SK-N-SH treated with all-trans-retinoic acid at 6 μM for 48 hours (cell line): Measurements from ENCODE around the gene KLF2.
"Not testable (repeated sequence)": the region's sequence is repeated elsewhere in the genome, so short reads cannot be mapped to it uniquely, and the experiment has no call there.

Source experiments
- ATAC-seq: fragments of 200-7000 bp; cut with Tn5 transposase; 3 replicates; pipeline ENCODE4 v1.9.1; 2020; ENCODE audit warnings: mild to moderate bottlenecking, moderate library complexity
- ARNTL ChIP-seq: fragments of 450-650 bp; formaldehyde crosslinking; IDR thresholded peaks from 2 replicates; pipeline ENCODE4 v1.5.0; 2020; ENCODE audit warnings: low read depth, mild to moderate bottlenecking, moderate library complexity, borderline replicate concordance
- BACH2 ChIP-seq: fragments of 250-450 bp; sonication (Bioruptor Pico); IDR thresholded peaks from 2 replicates; pipeline ENCODE4 v1.9.0; 2021; ENCODE audit warnings: mild to moderate bottlenecking, borderline replicate concordance
- CSDC2 ChIP-seq: fragments of 250-450 bp; sonication (Bioruptor Pico); IDR thresholded peaks from 2 replicates; pipeline ENCODE4 v1.5.0; 2020; ENCODE audit warnings: mild to moderate bottlenecking, moderate library complexity
- ESRRG ChIP-seq: fragments of 250-450 bp; sonication (Bioruptor Pico); IDR thresholded peaks from 2 replicates; pipeline ENCODE4 v1.6.1; 2021; ENCODE audit warnings: mild to moderate bottlenecking
- GLIS3 ChIP-seq: fragments of 250-450 bp; sonication (Bioruptor Pico); IDR thresholded peaks from 2 replicates; pipeline ENCODE4 v1.5.0; 2020; ENCODE audit warnings: mild to moderate bottlenecking, moderate library complexity
- ISL1 ChIP-seq: fragments of 250-450 bp; sonication (Bioruptor Pico); IDR thresholded peaks from 2 replicates; pipeline ENCODE4 v2.1.2; 2022; ENCODE audit warnings: mild to moderate bottlenecking, moderate library complexity
- OSR1 ChIP-seq: fragments of 250-450 bp; sonication (Bioruptor Pico); IDR thresholded peaks from 2 replicates; pipeline ENCODE4 v1.8.0; 2022; ENCODE audit warnings: moderate library complexity, mild to moderate bottlenecking, inconsistent platforms
- PPARA ChIP-seq: fragments of 250-450 bp; sonication (Bioruptor Pico); IDR thresholded peaks from 2 replicates; pipeline ENCODE4 v1.5.0; 2020; ENCODE audit warnings: mild to moderate bottlenecking, borderline replicate concordance
- SNAI2 ChIP-seq: fragments of 250-450 bp; sonication (Bioruptor Pico); IDR thresholded peaks from 2 replicates; pipeline ENCODE4 v1.5.0; 2020; ENCODE audit warnings: mild to moderate bottlenecking, moderate library complexity
- TCF4 ChIP-seq: fragments of 250-450 bp; sonication (Bioruptor Pico); IDR thresholded peaks from 2 replicates; pipeline ENCODE4 v1.8.0; 2021; ENCODE audit warnings: mild to moderate bottlenecking, moderate library complexity, borderline replicate concordance
- ZC3H10 ChIP-seq: fragments of 250-450 bp; sonication (Bioruptor Pico); IDR thresholded peaks from 2 replicates; pipeline ENCODE4 v1.5.1; 2021; ENCODE audit warnings: mild to moderate bottlenecking, moderate library complexity
- ZFP3 ChIP-seq: fragments of 250-450 bp; sonication (Bioruptor Pico); IDR thresholded peaks from 2 replicates; pipeline ENCODE4 v1.5.0; 2020; ENCODE audit warnings: mild to moderate bottlenecking, moderate library complexity
- ZFP30 ChIP-seq: fragments of 450-650 bp; formaldehyde crosslinking; IDR thresholded peaks from 2 replicates; pipeline ENCODE4 v1.5.0; 2022; ENCODE audit warnings: mild to moderate bottlenecking, moderate library complexity
- ZNF565 ChIP-seq: fragments of 450-650 bp; formaldehyde crosslinking; conservative IDR thresholded peaks from 2 replicates; pipeline ENCODE4 v1.5.0; 2020; ENCODE audit warnings: low read depth, mild to moderate bottlenecking, moderate library complexity
- ZNF70 ChIP-seq: fragments of 450-650 bp; formaldehyde crosslinking; IDR thresholded peaks from 2 replicates; pipeline ENCODE4 v1.5.0; 2020; ENCODE audit warnings: mild to moderate bottlenecking, moderate library complexity
- ZNF8 ChIP-seq: fragments of 450-650 bp; formaldehyde crosslinking; IDR thresholded peaks from 2 replicates; pipeline ENCODE4 v1.5.0; 2020; ENCODE audit warnings: mild to moderate bottlenecking, moderate library complexity
- TF ChIP-seq, protein P1 (sequence below): fragments of 250-450 bp; sonication (Bioruptor Pico); IDR thresholded peaks from 2 replicates; pipeline ENCODE4 v1.5.1; 2020; ENCODE audit warnings: low read depth, mild to moderate bottlenecking, moderate library complexity
- TF ChIP-seq, protein P2 (sequence below): fragments of 250-450 bp; sonication (Bioruptor Pico); IDR thresholded peaks from 2 replicates; pipeline ENCODE4 v1.8.0; 2020; ENCODE audit warnings: mild to moderate bottlenecking, moderate library complexity, borderline replicate concordance
- TF ChIP-seq, protein P3 (sequence below): fragments of 250-450 bp; sonication (Bioruptor Pico); IDR thresholded peaks from 2 replicates; pipeline ENCODE4 v1.5.1; 2021; ENCODE audit warnings: mild to moderate bottlenecking, moderate library complexity
- TF ChIP-seq, protein P4 (sequence below): fragments of 250-450 bp; sonication (Bioruptor Pico); IDR thresholded peaks from 2 replicates; pipeline ENCODE4 v1.8.0; 2021; ENCODE audit warnings: low read depth, mild to moderate bottlenecking, moderate library complexity, borderline replicate concordance

Gene KLF2

GRCh38 chr19:16343156-16343555 is 18.5 kb downstream of the KLF2 start:
- ATAC-seq, result no peak
- TF ChIP-seq, protein P1, sequence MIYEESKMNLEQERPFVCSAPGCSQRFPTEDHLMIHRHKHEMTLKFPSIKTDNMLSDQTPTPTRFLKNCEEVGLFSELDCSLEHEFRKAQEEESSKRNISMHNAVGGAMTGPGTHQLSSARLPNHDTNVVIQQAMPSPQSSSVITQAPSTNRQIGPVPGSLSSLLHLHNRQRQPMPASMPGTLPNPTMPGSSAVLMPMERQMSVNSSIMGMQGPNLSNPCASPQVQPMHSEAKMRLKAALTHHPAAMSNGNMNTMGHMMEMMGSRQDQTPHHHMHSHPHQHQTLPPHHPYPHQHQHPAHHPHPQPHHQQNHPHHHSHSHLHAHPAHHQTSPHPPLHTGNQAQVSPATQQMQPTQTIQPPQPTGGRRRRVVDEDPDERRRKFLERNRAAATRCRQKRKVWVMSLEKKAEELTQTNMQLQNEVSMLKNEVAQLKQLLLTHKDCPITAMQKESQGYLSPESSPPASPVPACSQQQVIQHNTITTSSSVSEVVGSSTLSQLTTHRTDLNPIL, result no peak
- TF ChIP-seq ISL1 (CRISPR knock-in tag), result no peak
- TF ChIP-seq, protein P2, sequence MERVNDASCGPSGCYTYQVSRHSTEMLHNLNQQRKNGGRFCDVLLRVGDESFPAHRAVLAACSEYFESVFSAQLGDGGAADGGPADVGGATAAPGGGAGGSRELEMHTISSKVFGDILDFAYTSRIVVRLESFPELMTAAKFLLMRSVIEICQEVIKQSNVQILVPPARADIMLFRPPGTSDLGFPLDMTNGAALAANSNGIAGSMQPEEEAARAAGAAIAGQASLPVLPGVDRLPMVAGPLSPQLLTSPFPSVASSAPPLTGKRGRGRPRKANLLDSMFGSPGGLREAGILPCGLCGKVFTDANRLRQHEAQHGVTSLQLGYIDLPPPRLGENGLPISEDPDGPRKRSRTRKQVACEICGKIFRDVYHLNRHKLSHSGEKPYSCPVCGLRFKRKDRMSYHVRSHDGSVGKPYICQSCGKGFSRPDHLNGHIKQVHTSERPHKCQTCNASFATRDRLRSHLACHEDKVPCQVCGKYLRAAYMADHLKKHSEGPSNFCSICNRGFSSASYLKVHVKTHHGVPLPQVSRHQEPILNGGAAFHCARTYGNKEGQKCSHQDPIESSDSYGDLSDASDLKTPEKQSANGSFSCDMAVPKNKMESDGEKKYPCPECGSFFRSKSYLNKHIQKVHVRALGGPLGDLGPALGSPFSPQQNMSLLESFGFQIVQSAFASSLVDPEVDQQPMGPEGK (CRISPR knock-in tag), result no peak
- TF ChIP-seq OSR1 (CRISPR knock-in tag), result no peak
- TF ChIP-seq ZFP3 (CRISPR knock-in tag), result no peak
- no peak for TF ChIP-seq ESRRG (CRISPR knock-in tag)
- TF ChIP-seq PPARA, result no peak
- no peak for TF ChIP-seq ARNTL (CRISPR knock-in tag)
- TF ChIP-seq, protein P3, sequence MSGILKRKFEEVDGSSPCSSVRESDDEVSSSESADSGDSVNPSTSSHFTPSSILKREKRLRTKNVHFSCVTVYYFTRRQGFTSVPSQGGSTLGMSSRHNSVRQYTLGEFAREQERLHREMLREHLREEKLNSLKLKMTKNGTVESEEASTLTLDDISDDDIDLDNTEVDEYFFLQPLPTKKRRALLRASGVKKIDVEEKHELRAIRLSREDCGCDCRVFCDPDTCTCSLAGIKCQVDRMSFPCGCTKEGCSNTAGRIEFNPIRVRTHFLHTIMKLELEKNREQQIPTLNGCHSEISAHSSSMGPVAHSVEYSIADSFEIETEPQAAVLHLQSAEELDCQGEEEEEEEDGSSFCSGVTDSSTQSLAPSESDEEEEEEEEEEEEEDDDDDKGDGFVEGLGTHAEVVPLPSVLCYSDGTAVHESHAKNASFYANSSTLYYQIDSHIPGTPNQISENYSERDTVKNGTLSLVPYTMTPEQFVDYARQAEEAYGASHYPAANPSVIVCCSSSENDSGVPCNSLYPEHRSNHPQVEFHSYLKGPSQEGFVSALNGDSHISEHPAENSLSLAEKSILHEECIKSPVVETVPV (CRISPR knock-in tag), result no peak
- no peak for TF ChIP-seq BACH2 (CRISPR knock-in tag)
- TF ChIP-seq ZNF565 (CRISPR knock-in tag), result no peak
- TF ChIP-seq TCF4 (CRISPR knock-in tag), result no peak

- TF ChIP-seq, protein P3 (CRISPR knock-in tag), result no peak
- no peak for TF ChIP-seq GLIS3 (CRISPR knock-in tag)
- no peak for ATAC-seq
Measured at GRCh38 chr19:16345457-16345856, 20.8 kb downstream of the KLF2 start.

GRCh38 chr19:16347099-16347498 is 22.5 kb downstream of the KLF2 start:
- not testable (repeated sequence) for ATAC-seq

- TF ChIP-seq OSR1 (CRISPR knock-in tag) (no peak), ZFP3 (CRISPR knock-in tag) (no peak), ZNF8 (CRISPR knock-in tag) (no peak), BACH2 (CRISPR knock-in tag) (no peak), ISL1 (CRISPR knock-in tag) (no peak), ESRRG (CRISPR knock-in tag) (no peak), ARNTL (CRISPR knock-in tag) (no peak), PPARA (no peak), ZNF70 (CRISPR knock-in tag) (no peak), CSDC2 (no peak), ZFP30 (no peak), ZNF565 (CRISPR knock-in tag) (no peak), TCF4 (CRISPR knock-in tag) (no peak), SNAI2 (CRISPR knock-in tag) (no peak), ZC3H10 (CRISPR knock-in tag) (no peak)
- TF ChIP-seq, protein P3 (CRISPR knock-in tag), result no peak
- TF ChIP-seq, protein P4, sequence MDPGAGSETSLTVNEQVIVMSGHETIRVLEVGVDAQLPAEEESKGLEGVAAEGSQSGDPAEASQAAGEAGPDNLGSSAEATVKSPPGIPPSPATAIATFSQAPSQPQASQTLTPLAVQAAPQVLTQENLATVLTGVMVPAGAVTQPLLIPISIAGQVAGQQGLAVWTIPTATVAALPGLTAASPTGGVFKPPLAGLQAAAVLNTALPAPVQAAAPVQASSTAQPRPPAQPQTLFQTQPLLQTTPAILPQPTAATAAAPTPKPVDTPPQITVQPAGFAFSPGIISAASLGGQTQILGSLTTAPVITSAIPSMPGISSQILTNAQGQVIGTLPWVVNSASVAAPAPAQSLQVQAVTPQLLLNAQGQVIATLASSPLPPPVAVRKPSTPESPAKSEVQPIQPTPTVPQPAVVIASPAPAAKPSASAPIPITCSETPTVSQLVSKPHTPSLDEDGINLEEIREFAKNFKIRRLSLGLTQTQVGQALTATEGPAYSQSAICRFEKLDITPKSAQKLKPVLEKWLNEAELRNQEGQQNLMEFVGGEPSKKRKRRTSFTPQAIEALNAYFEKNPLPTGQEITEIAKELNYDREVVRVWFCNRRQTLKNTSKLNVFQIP (CRISPR knock-in tag), result no peak
- TF ChIP-seq, protein P2 (CRISPR knock-in tag), result no peak
- ATAC-seq, result no peak
Measured at GRCh38 chr19:16347706-16348105, 23.1 kb downstream of the KLF2 start.
